ENCODE data around the gene ERP44.

- no peak for TF ChIP-seq CTCF (IDR thresholded peaks at IDR 0.05; ENCODE audit: low read length)
- no peak for TF ChIP-seq EZH2phosphoT487 (IDR thresholded peaks at IDR 0.05; ENCODE audit: low read length)
These were observed at the start of gene ERP44, which contains the start of gene INVS for GRCh38 chr9:100098887-100099721.
